Fibroblast of skin of right quadriceps (primary cell): ENCODE results near the gene FRRS1.
"Not testable (repeated sequence)": the region's sequence is repeated elsewhere in the genome, so short reads cannot be mapped to it uniquely, and the experiment has no call there.

ENCODE experiments used
- DNase-seq: peaks from one replicate; pipeline ENCODE4 v3.0.0-alpha.2; 2013

The FRRS1 gene

DNA sequence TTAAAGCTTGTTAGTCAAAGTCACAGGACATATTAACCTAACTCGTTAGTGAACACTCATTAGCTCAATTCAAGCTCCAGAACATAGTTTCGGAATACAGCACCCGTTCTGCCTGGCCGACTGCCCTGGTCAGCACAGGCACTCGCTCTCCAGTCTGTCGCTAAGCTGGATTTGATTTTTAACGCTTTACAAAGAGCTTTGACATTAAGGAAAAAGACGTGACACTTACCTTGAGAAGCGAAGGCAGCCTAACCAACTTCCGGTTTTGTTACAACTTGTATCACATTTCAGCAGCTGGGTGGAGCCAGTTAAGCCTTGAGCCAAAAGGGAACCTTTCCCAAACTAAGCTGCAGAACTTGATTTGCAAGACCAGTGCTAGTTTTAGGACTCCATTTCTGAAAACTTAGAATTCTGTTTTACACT is at the start of gene FRRS1:
Gene FRRS1, minus strand, starts transcription at position 258 of the 423 bp plus-strand sequence. CDS start 17,867 bp downstream, outside the sequence.
- peak; percentile 57 for DNase-seq

DNA sequence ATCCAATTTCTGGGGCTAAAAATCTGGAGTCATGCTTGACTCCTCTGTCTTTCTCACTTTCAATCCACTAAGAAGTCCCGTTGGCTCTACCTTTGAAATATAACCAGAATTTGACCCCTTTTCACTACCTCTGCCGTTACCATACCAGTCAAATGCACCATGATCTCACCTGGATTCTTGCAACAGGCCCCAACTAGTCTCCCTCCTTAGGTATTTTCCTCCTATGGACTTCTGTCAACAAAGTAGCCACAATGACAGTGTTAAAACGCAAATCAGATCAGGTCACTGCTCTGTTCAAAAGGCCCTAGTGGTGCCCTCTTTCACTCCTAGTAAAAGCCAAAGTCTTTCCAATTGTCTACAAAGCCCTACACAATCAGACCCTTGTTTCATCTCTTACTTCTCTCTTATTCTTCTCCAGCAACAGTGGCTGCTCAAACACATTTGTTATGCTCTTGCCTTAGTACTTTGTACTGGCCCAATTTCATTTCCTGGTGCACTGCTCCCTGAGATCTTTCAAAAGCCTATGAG is 48.0 kb upstream of the FRRS1 start:
- DNase-seq, result no peak

- DNase-seq, result no peak
Measured at GRCh38 chr1:99811747-99812146, 45.3 kb upstream of the FRRS1 start.

DNA sequence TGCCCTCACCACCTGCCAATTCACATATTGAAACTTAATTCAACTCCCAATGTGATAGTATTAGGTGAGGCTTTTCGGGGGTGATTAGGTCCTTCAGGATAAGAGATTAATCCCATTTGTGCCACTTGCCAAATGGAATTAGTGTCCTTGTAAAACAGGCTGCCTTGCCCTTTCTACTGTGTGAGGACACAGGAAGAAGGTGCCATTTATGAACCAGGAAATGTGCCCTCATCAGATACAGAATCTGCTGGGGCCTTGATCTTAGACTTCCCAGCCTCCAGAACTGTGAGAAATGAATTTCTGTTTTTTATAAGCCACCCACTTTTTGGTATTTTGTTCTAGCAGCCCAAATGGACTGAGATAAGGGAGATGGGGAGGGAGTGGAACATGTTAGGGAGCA is 44.6 kb upstream of the FRRS1 start:
- DNase-seq, result no peak

DNA sequence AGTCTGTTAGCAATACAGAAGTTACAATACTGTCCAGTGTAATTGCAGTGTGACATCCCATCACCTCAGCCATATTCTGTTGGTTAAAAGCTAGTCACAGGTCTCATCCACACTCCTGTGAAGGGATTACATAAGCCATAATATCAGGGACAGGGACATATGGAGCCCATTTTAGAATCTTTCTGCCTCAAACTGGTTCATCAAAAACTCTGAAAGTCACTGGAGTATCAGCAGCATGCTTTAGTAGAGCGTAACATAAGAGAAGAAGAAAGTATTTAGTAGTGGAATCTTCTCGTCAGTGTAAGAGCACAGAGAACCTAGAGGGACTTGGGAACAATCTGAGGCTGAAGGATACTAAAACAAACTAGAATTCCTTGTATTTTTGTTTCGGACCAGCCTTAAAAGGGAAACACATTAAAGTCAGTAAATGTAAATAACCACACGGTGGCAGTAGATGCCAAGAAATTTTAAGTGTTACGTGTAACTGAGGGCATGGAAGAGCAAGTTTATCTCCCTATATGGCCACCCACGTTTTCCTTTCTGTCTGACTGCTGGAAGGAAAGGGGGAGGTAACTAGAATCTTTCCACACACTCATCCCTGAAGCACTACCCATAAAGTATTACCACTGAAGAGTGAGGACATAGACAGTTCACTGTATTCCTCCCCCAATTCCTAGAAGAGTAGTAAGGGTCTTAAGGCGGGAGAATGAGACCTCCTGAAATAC is 42.1 kb upstream of the FRRS1 start:
- DNase-seq, result peak; percentile 96

GRCh38 chr1:99806882-99807281 is 40.4 kb upstream of the FRRS1 start:
- DNase-seq, result no peak

- DNase-seq, result no peak
Measured at GRCh38 chr1:99801584-99801983, 35.1 kb upstream of the FRRS1 start.

GRCh38 chr1:99793861-99794260 is 27.4 kb upstream of the FRRS1 start:
- DNase-seq, result not testable (repeated sequence)

GRCh38 chr1:99789715-99790114 is 23.3 kb upstream of the FRRS1 start:
- DNase-seq, result no peak

DNA sequence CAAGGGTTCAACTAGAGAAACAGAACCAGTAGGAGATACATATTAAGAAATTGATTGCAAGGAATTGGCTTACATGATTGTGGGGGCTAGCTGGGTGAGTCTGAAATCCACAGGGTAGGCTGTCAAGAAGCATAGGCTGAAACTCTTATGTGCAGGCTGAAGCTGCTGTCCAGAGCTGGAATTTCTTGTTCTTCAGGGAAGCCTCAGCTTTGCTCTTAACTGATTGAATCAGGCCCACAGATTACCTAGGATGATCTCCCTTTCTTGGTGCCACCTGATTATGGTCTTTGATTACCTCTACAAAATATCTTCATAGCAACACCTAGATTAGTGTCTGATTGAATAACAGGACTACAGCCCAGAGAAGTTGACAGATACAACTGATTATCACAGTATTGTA is 22.5 kb upstream of the FRRS1 start:
- DNase-seq, result no peak

- no peak for DNase-seq
Measured at GRCh38 chr1:99786751-99787501, 20.5 kb upstream of the FRRS1 start.

DNA sequence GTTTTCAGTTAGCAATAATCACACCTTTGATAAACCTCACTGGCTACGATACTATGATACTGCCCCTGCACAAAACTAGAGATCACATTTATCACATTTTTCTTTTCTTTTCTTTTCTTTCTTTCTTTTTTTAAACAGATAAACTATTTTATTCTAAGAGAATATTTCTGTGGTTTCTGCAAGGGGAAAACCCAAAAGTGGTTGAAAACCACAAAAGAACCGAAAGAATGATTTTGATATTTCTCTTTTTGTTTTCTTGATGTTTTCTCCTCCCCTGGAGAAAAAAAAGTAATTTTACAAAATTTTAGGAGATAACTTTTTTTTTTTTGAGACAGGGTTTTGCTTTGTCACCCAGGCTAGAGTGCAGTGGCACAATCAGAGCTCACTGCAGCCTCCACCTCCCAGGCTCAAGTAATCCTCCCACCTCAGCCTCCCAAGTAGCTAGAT is 18.4 kb upstream of the FRRS1 start:
- no peak for DNase-seq

GRCh38 chr1:99784143-99784542 is 17.7 kb upstream of the FRRS1 start:
- no peak for DNase-seq

- DNase-seq, result no peak
Measured at GRCh38 chr1:99782920-99783319, 16.5 kb upstream of the FRRS1 start.

- no peak for DNase-seq
Measured at GRCh38 chr1:99782397-99782796, 16.0 kb upstream of the FRRS1 start.

DNA sequence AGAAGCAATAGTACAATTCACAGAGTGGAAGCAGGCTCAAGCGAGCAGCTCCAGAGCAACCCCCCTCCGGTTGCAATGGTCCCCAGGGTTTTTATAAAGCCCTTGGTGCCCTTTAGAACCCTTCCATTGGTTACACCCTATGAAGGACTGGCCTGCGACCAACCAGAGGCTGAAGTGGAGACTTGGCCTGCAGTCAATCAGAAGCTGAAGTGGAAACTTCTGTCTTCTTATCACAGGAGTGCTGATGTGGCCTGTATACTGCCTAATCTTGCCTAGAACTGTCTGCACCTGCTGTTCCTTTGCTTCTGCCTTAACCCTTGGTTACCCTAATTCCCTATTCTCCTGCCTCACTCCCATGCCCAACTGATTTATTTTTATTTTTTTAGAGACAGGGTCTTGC is 15.4 kb upstream of the FRRS1 start:
- DNase-seq, result no peak

DNA sequence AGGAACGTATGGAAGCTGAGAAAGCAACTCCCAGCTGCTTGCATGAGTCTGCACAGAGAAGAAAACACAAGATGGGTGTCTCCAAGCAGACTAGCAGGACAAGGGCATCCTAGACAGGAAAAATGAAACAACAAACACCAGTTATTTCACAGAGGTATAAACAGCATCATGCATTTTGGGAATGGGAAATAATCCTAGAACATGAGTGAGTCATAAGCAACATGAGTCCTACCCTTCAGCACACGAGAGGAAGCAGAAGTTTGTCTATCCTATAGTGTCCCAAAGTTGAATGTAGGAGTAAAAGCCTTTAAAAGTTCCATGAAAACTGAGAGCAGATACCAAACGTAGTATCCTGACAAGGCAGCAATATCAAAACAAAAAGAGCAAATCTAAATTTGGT is 11.3 kb upstream of the FRRS1 start:
- DNase-seq, result no peak

DNA sequence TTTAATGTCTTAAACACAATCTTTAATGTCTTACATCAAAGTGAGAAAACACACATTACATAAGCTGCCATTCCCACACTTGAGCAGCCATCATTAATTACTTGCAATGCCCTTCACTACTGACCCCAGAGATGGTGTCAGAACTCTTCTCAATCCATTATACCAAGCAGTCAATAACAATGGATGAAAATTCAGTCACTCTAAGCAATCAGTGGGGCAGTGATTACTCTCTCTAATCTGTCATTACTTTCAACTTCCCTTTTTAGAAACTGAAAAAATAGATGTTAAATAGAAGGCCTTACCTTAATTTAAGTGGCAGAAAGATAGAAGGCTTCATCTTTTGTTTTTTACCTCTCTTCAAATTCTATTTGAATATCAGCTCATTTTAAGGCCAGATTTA is 9.7 kb upstream of the FRRS1 start:
- DNase-seq, result no peak

- DNase-seq, result no peak
Measured at GRCh38 chr1:99772809-99773208, 6.4 kb upstream of the FRRS1 start.

- DNase-seq, result no peak
Measured at GRCh38 chr1:99771513-99771918, 5.1 kb upstream of the FRRS1 start.

DNA sequence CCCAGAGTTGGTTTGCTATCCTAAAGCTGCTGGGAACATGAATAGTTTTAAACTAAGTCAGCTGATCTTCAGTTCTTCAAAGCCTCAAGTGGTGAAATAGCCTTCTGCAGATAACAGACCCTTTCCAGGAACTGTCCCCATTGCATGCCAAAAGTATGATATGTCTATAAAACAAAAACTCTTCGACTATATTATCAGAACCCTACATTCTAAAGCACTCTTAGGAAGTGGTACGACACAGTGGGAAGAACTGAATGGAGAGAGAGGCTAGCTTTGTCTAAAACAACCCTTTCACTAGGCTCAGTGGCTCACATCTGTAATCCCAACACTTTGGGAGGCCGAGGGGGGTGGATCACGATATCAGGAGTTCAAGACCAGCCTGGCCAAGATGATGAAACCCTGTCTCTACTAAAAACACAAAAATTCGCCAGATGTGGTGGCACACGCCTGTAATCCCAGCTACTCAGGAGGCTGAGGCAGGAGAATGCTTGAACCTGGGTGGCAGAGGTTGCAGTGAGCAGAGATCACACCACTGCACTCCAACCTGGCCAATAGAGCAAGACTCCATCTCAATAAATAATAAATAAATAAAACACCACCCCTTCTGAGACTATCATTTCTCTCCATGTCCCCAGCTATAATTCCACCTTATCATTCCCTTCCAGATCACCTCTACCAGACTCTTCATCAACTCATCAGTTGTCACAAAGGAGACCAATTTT is 2.2 kb upstream of the FRRS1 start:
- peak; percentile 8 for DNase-seq

DNA sequence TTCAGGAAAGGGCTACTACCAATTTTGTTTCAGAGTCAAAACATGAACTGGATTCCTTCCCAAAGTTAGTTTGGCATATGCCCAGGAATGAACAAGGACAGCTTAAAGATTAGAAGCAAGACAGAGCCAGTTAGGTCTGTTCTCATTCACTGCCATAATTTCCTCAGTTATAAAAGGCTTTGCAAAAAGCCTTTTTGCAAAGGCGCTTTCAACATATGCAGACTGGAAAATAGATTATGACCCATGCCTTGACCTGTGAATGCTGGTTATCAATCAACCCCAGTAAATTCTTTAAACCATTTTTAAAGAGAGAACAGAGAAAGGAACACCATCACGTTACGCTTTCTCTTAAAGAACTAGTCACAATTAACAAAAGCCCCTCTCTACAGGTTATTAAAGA is 1.7 kb upstream of the FRRS1 start:
- DNase-seq, result peak; percentile 4

GRCh38 chr1:99764909-99765308 is 1.5 kb downstream of the FRRS1 start:
- DNase-seq, result no peak
